ENCODE measurements around the gene ALG12. TPM values are rescaled to one million over a fixed set of nuclear protein-coding genes. Genes with fewer than 3 reads are reported as not detected.

The ALG12 gene
- total and polyA plus RNA-seq, 2 of the 13 experiments (the other 11 are each of a cell fraction or from before 2014, with no cell fraction given) = 7.8 to 15.8 TPM

- TF ChIP-seq ZNF782 (CRISPR knock-in tag; IDR thresholded peaks at IDR 0.05; ENCODE audit: borderline replicate concordance) (0 out of 2 replicates have a peak, but pooled peaks have one; percentile 75), ETV6 (CRISPR knock-in tag; conservative IDR thresholded peaks at IDR 0.05) (peak; percentile 71; the same call in 1 of the 2 replicates), ZNF44 (CRISPR knock-in tag; IDR thresholded peaks at IDR 0.05) (no peak), MAF1 (CRISPR knock-in tag; IDR thresholded peaks at IDR 0.05; ENCODE audit: borderline replicate concordance) (no peak), RFX1 (IDR thresholded peaks at IDR 0.05) (no peak), ZNF441 (CRISPR knock-in tag; IDR thresholded peaks at IDR 0.05; ENCODE audit: borderline replicate concordance) (no peak), RARA (CRISPR knock-in tag; IDR thresholded peaks at IDR 0.05) (no peak), MIER3 (CRISPR knock-in tag; IDR thresholded peaks at IDR 0.05; ENCODE audit: borderline replicate concordance) (no peak), PLRG1 (conservative IDR thresholded peaks at IDR 0.05) (no peak), NR2F2 (IDR thresholded peaks at IDR 0.05; ENCODE audit: borderline replicate concordance, low read depth) (no peak), THAP7 (CRISPR knock-in tag; IDR thresholded peaks at IDR 0.05) (0 out of 2 replicates have a peak, but pooled peaks have one; percentile 65)
- TF ChIP-seq, protein P1, sequence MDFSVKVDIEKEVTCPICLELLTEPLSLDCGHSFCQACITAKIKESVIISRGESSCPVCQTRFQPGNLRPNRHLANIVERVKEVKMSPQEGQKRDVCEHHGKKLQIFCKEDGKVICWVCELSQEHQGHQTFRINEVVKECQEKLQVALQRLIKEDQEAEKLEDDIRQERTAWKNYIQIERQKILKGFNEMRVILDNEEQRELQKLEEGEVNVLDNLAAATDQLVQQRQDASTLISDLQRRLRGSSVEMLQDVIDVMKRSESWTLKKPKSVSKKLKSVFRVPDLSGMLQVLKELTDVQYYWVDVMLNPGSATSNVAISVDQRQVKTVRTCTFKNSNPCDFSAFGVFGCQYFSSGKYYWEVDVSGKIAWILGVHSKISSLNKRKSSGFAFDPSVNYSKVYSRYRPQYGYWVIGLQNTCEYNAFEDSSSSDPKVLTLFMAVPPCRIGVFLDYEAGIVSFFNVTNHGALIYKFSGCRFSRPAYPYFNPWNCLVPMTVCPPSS (IDR thresholded peaks at IDR 0.05) = no peak
- TF ChIP-seq, protein P2, sequence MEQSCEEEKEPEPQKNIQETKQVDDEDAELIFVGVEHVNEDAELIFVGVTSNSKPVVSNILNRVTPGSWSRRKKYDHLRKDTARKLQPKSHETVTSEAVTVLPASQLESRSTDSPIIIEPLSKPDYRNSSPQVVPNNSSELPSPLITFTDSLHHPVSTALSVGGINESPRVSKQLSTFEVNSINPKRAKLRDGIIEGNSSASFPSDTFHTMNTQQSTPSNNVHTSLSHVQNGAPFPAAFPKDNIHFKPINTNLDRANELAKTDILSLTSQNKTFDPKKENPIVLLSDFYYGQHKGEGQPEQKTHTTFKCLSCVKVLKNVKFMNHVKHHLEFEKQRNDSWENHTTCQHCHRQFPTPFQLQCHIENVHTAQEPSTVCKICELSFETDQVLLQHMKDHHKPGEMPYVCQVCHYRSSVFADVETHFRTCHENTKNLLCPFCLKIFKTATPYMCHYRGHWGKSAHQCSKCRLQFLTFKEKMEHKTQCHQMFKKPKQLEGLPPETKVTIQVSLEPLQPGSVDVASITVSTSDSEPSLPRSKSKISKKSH (CRISPR knock-in tag; IDR thresholded peaks at IDR 0.05; ENCODE audit: borderline replicate concordance) = peak; percentile 84
- TF ChIP-seq, protein P3, sequence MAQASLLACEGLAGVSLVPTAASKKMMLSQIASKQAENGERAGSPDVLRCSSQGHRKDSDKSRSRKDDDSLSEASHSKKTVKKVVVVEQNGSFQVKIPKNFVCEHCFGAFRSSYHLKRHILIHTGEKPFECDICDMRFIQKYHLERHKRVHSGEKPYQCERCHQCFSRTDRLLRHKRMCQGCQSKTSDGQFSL (CRISPR knock-in tag; IDR thresholded peaks at IDR 0.05) = peak; percentile 64; the same call in 1 of the 2 replicates
- TF ChIP-seq, protein P4, sequence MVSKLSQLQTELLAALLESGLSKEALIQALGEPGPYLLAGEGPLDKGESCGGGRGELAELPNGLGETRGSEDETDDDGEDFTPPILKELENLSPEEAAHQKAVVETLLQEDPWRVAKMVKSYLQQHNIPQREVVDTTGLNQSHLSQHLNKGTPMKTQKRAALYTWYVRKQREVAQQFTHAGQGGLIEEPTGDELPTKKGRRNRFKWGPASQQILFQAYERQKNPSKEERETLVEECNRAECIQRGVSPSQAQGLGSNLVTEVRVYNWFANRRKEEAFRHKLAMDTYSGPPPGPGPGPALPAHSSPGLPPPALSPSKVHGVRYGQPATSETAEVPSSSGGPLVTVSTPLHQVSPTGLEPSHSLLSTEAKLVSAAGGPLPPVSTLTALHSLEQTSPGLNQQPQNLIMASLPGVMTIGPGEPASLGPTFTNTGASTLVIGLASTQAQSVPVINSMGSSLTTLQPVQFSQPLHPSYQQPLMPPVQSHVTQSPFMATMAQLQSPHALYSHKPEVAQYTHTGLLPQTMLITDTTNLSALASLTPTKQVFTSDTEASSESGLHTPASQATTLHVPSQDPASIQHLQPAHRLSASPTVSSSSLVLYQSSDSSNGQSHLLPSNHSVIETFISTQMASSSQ (IDR thresholded peaks at IDR 0.05; ENCODE audit: low read depth) = no peak
- TF ChIP-seq, protein P4 (CRISPR knock-in tag; IDR thresholded peaks at IDR 0.05; ENCODE audit: borderline replicate concordance) = peak; percentile 49; the same call in 1 of the 2 replicates
Measured at GRCh38 chr22:49852898-49853894, 65.0 kb downstream of the ALG12 start, which contains the start of gene ZBED4 (continued).
